GM18861 (cell line): Measurements from ENCODE around the gene COX4I2.
"Not testable (repeated sequence)": the region's sequence is repeated elsewhere in the genome, so short reads cannot be mapped to it uniquely, and the experiment has no call there.

Experiments used
- ATAC-seq: cut with Tn5 transposase; IDR thresholded peaks from one replicate; pipeline ENCODE4 v1.9.1; 2021; ENCODE audit not compliant: unreplicated experiment

COX4I2 gene

GRCh38 chr20:31607640-31608250, 30.0 kb upstream of the COX4I2 start:
- no peak for ATAC-seq

GRCh38 chr20:31608251-31608945, 29.3 kb upstream of the COX4I2 start:
- ATAC-seq: no peak

DNA sequence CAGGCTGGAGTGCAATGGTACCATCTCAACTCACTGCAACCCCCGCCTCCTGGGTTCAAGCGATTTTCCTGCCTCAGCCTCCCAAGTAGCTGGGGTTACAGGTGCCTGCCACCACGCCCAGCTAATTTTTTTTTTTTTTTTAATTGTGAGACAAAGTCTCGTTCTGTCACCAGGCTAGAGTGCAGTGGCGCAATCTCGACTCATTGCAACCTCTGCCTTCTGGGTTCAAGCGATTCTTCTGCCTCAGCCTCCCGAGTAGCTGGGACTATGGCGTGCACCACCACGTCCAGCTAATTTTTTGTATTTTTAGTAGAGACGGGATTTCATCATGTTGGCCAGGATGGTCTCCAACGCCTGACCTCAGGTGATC, 25.5 kb upstream of the COX4I2 start:
- not testable (repeated sequence) for ATAC-seq

GRCh38 chr20:31615416-31615815, 22.3 kb upstream of the COX4I2 start:
- ATAC-seq: no peak

DNA sequence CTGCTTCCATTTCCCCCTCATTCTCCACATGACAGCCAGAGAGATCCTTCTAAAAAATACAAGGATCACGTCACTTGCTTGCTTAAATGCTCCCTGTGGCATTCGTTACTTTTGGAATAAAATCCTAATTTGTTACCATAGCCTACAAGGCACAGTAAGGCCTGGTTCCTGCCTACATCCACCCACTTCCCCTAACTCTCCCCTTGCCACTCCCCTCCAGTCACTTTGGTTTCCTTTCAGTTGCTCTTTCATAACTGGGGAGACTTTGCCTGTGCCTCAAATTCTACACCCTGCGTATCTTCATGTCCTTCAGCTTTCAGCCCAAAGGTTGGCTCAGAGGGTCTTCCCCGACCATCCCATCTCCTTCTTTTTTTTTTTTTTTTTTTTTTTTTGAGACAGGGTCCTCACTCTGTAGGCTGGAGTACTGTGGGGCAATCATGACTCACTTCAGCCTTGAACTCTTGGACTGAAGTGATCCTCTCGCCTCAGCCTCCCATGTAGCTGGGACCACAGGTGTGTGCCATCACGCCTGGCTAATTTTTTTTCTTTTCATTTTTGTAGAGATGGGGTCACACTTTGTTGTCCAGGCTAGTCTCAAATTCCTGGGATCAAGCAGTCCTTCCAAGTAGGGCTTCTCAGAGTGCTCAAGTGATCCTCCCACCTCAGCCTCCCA, 20.1 kb upstream of the COX4I2 start:
- ATAC-seq: no peak

DNA sequence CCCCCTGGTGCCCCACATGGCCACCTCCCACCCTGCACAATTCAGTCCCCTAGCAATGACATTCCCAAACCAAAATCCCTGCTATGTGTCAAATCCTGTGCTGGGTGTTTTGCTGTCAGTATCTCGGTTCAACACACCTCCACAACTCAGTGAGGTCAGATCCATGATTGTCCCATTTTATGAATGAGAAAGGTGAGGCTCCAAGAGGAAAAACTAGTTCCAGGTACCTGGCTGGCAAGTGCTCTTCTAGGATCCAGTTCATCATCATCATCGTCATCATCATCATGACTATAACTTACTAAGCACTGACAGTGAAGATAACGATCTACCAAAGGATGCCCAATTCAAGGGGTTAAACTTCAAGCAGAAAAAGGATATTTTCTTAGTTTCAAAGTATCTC, 17.5 kb upstream of the COX4I2 start:
- no peak for ATAC-seq

GRCh38 chr20:31623123-31623505, 14.6 kb upstream of the COX4I2 start:
- ATAC-seq: not testable (repeated sequence)

- not testable (repeated sequence) for ATAC-seq
These were observed 11.2 kb upstream of the COX4I2 start for GRCh38 chr20:31626534-31626933.

DNA sequence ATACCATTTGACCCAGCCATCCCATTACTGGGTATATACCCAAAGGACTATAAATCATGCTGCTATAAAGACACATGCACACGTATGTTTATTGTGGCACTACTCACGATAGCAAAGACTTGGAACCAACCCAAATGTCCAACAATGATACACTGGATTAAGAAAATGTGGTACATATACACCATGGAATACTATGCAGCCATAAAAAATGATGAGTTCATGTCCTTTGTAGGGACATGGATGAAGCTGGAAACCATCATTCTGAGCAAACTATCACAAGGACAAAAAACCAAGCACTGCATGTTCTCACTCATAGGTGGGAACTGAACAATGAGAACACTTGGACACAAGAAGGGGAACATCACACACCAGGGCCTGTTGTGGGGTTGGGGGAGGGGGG, 9.7 kb upstream of the COX4I2 start:
- ATAC-seq: not testable (repeated sequence)

DNA sequence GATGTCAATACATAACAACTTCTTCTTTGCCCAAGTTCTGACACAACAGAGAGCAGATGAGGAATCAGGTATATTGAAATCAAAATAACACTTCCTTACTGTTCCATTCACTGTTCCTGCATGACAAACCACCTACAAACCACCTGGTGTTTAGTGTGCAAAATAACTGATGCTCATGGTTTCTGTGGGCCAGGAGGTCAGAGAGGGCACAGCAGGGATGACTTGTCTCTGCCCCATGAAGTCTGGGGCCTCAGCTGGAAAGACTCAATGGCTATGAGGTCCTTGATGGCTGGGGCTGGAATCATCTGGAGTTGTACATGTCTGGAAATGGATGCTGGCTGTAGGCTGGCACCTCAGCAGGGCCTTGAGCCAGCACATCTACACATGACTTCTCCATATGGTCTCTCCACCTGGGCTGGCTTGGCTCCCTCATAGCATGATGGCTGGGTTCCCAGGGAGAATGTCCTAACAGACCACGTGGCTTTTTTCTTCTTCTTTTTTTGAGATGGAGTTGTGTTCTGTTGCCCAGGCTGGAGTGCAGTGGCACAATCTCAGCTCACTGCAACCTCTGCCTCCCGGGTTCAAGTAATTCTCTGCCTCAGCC, 7.4 kb upstream of the COX4I2 start:
- no peak for ATAC-seq

DNA sequence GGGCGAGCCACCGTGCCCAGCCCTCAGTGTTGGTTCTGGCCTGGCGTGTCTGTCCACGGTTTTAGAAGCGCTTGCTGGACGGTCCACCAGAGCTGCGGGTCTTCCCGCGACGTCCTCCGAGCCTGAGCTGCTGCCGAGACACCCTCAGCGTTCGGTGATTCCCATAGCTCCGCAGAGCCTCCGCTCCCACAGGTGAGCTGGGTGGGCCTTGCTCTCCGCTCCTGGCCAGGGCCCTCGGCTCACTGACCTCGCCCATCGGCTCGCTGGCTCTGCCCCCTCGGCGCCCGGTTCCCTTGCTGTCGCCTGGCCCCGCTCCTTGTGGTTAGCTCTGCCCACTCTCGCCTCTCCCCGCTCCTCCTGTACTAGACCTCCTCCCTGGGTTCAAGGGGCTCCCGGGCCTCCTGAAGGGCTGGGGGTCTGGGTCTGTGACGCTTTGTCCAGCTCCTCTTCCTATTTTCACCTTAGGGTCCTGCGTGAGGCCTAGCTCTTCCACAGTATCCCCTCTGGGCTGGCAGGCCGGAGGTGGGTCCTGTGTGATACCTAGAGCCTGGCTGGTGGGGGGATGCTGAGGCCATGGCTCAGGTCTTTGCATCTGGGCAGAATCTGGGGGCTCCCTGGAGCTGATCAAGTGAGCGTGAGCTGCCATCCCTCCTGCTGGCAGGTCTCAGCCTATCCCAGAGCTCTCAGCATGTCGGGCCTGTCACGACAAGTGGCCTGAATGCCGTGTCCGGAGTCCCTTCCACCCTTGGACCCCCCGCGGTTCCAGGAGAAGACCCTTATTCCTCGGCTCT, 5.0 kb upstream of the COX4I2 start:
- no peak for ATAC-seq

GRCh38 chr20:31633339-31633914, 4.3 kb upstream of the COX4I2 start:
- ATAC-seq: no peak

- no peak for ATAC-seq
These were observed 605 bp downstream of the COX4I2 start for GRCh38 chr20:31638317-31638716.

DNA sequence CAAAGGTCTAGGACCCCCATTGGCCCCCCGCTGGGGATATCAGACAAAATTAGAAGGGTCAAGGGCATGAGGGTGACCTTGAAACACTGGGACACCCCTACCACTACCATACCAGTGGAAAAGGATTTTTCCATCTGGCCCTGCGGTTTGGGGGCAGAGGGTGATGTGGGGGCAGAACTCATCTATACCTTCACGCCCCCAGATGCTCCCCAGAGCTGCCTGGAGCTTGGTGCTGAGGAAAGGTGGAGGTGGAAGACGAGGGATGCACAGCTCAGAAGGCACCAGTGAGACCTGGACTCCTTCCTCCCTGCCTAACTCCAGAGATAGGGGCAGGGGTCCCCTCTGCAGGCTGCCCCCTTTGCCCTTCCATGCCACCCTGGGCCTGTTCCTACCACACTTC, 1.1 kb downstream of the COX4I2 start:
- ATAC-seq: no peak

DNA sequence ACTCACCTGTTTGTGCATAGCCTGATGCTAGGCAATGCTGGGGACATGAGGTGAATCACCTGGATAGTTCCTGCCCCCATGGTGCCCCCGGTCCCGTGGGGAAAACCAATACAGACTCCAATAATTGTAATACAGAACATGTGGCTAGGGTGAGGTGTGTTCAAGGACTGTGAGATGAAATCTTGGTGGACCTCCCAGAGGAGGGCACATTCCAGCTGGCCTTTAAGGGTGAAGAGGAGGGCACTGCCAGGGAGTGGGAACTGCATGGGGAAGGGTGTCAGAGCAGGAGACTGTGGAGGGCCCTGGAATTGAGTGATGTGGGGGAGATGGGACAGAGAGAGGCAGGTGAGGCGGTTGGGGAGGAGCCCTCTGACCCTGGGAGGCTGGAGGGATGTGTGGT, 2.5 kb downstream of the COX4I2 start:
- ATAC-seq: no peak

DNA sequence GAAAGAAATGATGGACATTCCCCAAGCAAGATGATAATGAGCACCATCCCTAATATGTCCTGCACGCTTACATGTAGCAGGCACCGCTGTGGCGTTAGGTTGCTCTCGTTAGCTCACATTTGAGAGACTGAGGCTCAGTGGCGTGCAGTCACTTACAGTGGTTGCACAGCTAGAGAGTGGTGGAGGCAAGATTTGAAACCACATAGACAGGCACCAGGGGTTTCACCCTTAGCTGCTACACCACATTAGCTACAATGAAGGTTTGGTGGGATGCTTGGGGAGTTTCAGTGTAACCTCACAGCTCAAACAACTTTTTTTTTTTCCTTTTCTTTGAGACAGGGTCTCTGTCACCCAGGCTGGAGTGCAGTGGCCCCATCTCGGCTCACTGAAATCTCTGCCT, 3.7 kb downstream of the COX4I2 start:
- ATAC-seq: no peak

DNA sequence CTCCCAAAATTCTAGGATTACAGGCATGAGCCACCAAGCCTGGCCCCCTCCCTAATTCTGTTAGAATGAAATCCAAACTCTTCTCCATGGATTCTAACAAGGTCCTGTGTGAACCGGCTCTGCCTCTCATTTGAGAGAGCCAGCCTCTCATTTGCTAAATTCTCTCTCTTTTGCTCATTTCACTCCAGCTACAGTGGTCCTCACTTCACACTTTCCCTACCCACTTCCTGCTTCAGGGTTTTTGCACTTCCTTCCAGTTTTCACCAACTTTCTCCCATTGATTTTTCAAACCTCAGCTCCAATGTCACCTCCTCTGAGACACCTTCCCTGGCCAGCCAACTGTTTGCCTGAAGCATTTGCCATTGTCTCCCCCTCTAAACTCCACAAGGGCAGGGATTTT, 5.1 kb downstream of the COX4I2 start:
- ATAC-seq: no peak

DNA sequence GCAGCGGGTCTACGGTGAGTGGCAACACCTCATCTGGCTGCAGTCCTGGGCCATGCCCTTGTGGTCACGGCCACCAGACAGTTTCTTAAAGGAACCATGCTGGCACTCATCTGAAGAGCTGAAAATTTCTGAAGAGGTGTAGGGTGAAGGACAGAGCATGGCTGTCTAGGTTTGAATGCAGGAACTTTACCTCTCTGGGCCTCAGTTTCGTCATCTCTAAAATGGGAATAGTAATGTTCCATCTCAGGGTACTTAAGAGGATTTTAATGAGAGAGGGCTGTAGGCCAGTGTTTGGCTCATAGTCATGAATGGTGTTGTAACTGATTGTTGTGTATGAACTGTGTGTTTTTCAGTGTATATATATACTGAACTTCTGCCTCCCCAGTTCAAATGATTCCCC, 5.8 kb downstream of the COX4I2 start:
- ATAC-seq: no peak

DNA sequence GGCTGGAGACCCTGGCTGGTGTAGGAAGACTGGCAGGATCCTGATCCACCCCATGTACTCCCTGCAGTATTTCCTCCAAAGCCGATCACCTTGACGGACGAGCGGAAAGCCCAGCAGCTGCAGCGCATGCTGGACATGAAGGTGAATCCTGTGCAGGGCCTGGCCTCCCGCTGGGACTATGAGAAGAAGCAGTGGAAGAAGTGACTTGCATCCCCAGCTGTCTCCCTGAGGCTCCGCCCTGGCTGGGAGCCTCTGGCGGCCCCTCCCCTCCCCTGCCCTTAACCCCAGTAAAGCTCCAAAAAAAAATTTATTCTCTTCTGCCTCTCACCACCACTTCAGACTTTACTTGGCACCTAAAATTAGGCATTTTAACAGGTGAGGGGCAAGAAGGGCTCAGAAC, 7.0 kb downstream of the COX4I2 start:
- ATAC-seq: no peak

GRCh38 chr20:31648104-31648503, 10.4 kb downstream of the COX4I2 start:
- not testable (repeated sequence) for ATAC-seq

- ATAC-seq: no peak
These were observed 15.2 kb downstream of the COX4I2 start for GRCh38 chr20:31652917-31653396.
